Right lobe of liver (tissue), 6 donors: Measurements from ENCODE around the gene CATSPERE. TPM values are rescaled to one million over a fixed set of nuclear protein-coding genes. Genes with fewer than 3 reads are reported as not detected.

Experiments used
- ATAC-seq, 4 donors: fragments of 200-7000 bp; cut with Tn5 transposase; one replicate each; pipeline ENCODE4 v1.9.1; 2020; ENCODE audit warnings: mild to moderate bottlenecking in 4 of 4, moderate library complexity in 4 of 4
- DNase-seq, 3 donors: peaks; one replicate each; pipeline ENCODE4 v3.0.0-alpha.2; 2020
- H3K27ac ChIP-seq, 3 donors: fragments of 200-600 bp; one replicate each; pipeline ENCODE4 v1.8.0; 2022
- H3K27me3 ChIP-seq, 2 donors: fragments of 200-600 bp; one replicate each; pipeline ENCODE4 v1.8.0; 2022
- H3K36me3 ChIP-seq, 4 donors: fragments of 200-600 bp; sonication (generic) in 1 of 4; one replicate each; pipeline versions ENCODE4 v1.5.1 to v1.8.0; 2017 to 2022; ENCODE audit warnings: control low read depth in 1 of 4
- H3K4me1 ChIP-seq, 4 donors: fragments of 200-600 bp; sonication (generic) in 1 of 4; one replicate each; pipeline versions ENCODE4 v1.5.1 to v1.8.0; 2017 to 2022; ENCODE audit warnings: control low read depth in 1 of 4
- H3K4me3 ChIP-seq, 3 donors: fragments of 200-600 bp; one replicate each; pipeline ENCODE4 v1.8.0; 2022
- H3K9me3 ChIP-seq, 4 donors: fragments of 200-600 bp; sonication (generic) in 1 of 4; one replicate each; pipeline versions ENCODE4 v1.5.1 to v1.8.0; 2017 to 2022; ENCODE audit warnings: control low read depth in 1 of 4
- CTCF ChIP-seq, 4 donors: fragments of 200-600 bp in 3 of 4; fragments of 450-650 bp in 1 of 4; IDR thresholded peaks; one replicate each; pipeline versions ENCODE4 v1.5.1 to v1.8.0; 2016 to 2022; ENCODE audit warnings: antibody characterized with exemption in 4 of 4, mild to moderate bottlenecking in 2 of 4
- POLR2A ChIP-seq: fragments of 450-650 bp; IDR thresholded peaks from one replicate; pipeline ENCODE4 v1.6.1; 2017; ENCODE audit warnings: antibody characterized with exemption, mild to moderate bottlenecking
- WGBS: methylation state at CpG from one replicate; pipeline ENCODE4 v1.1.6; 2018; ENCODE audit warnings: low coverage, low lambda C conversion rate; ENCODE audit not compliant: insufficient coverage; ENCODE audit errors: missing lambda C conversion rate; 5-methylcytosine and 5-hydroxymethylcytosine counted together
- intact Hi-C, 2 donors: fragments of 100-400 bp; cut with DNase I; formaldehyde crosslinking; loops; one replicate each; pipeline versions ENCODE4 v1.11.2 to v1.14.1; 2022
- total RNA-seq, 6 experiments: library from RNA; depleted of rRNA in 2 of 6; stranded (reverse); fragments of >200 nt in 2 of 6; fragmentation: NEBNext Ultra II Directional in 3 of 6; extraction: Animal tissue kit (Norgen Biotek cat#: 25700) in 3 of 6; gene quantifications; one replicate each; pipeline versions ENCODE4 v1.1.0 to v1.2.4, GENCODE V29; 2016 to 2023
- donor health status: DM: no; HTN: yes; CAD: no.
- donor health status: DM: no; HTN: no; CAD: no.
- donor health status: DM: no; HTN: no; CAD: no.
- donor health status: DM: no; HTN: yes; CAD: no.
- donor health status: DM: no; HTN: yes; CAD: no.

Gene CATSPERE
- total RNA-seq, 6 experiments from 2014 or later = 0.31 to 1.3 (median 0.70) TPM

- H3K4me3 ChIP-seq = no peak overlapping the region
- no peaks in the 10 kb centered on the region for H3K4me1 ChIP-seq
- whole genome bisulfite sequencing = 90% methylated on average over 3 of the region's 5 CpGs
- no peaks in the 10 kb centered on the region for H3K9me3 ChIP-seq
- H3K36me3 ChIP-seq = no peaks in the 10 kb centered on the region
- ATAC-seq (no peak), DNase-seq (no peak)
- no peaks in the 10 kb centered on the region for H3K27me3 ChIP-seq
- no peak for TF ChIP-seq CTCF (IDR thresholded peaks at IDR 0.05)
- no peak for TF ChIP-seq POLR2A
- no peak overlapping the region for H3K27ac ChIP-seq
- intact Hi-C loops = no loop called here
These were observed 167.7 kb downstream of the CATSPERE start for GRCh38 chr1:244628789-244629188.

GRCh38 chr1:244633140-244633539 is 172.1 kb downstream of the CATSPERE start:
- Histone ChIP-seq H3K9me3 (no peaks in the 10 kb centered on the region), H3K36me3 (no peaks in the 10 kb centered on the region), H3K4me1 (no peaks in the 10 kb centered on the region), H3K4me3 (no peak overlapping the region), H3K27ac (no peak overlapping the region), H3K27me3 (no peaks in the 10 kb centered on the region)
- intact Hi-C loops = no loop called here
- no peak for TF ChIP-seq CTCF (IDR thresholded peaks at IDR 0.05)
- no peak for TF ChIP-seq POLR2A
- no peak for ATAC-seq
- no peak for DNase-seq

- TF ChIP-seq CTCF (IDR thresholded peaks at IDR 0.05) (no peak), POLR2A (no peak)
- ATAC-seq (no peak), DNase-seq (no peak)
- Histone ChIP-seq H3K27me3 (no peaks in the 10 kb centered on the region), H3K4me3 (no peak overlapping the region), H3K36me3 (no peaks in the 10 kb centered on the region), H3K9me3 (no peaks in the 10 kb centered on the region), H3K27ac (no peak overlapping the region), H3K4me1 (no peaks in the 10 kb centered on the region)
- intact Hi-C loops = no loop called here
- 88% methylated on average over 2 of the region's 6 CpGs for WGBS
These were observed 173.5 kb downstream of the CATSPERE start for GRCh38 chr1:244634546-244634945.

GRCh38 chr1:244636488-244637259 is 175.6 kb downstream of the CATSPERE start:
- Histone ChIP-seq H3K4me1 (no peaks in the 10 kb centered on the region), H3K27me3 (no peaks in the 10 kb centered on the region), H3K36me3 (no peaks in the 10 kb centered on the region), H3K27ac (no peak overlapping the region), H3K9me3 (no peaks in the 10 kb centered on the region), H3K4me3 (no peak overlapping the region)
- TF ChIP-seq CTCF (IDR thresholded peaks at IDR 0.05) = no peak
- no peak for TF ChIP-seq POLR2A
- DNase-seq (no peak), ATAC-seq (no peak)
- intact Hi-C loops = no loop called here
- 83% methylated on average over 9 of the region's 10 CpGs for WGBS

- intact Hi-C loops = no loop called here
- TF ChIP-seq POLR2A (no peak), CTCF (IDR thresholded peaks at IDR 0.05) (no peak)
- Histone ChIP-seq H3K27ac (no peak overlapping the region), H3K9me3 (no peaks in the 10 kb centered on the region), H3K27me3 (no peaks in the 10 kb centered on the region), H3K4me1 (no peaks in the 10 kb centered on the region), H3K4me3 (no peak overlapping the region), H3K36me3 (no peaks in the 10 kb centered on the region)
- DNase-seq = no peak
- peak; percentile 76 to 95 (median 80) for ATAC-seq
These were observed 178.5 kb downstream of the CATSPERE start for GRCh38 chr1:244639561-244639960.
